ENCODE data around the gene POLD1.

POLD1 gene

GRCh38 chr19:50399368-50399745, 15.2 kb downstream of the POLD1 start:
- H3K27ac Mint-ChIP-seq, result no peak overlapping the region
- ATAC-seq, result no peak
- peaks cover 45% of the 10 kb centered on the region for H3K36me3 Mint-ChIP-seq

GRCh38 chr19:50401605-50402450, 17.7 kb downstream of the POLD1 start:
- Mint-ChIP-seq H3K27ac (no peak overlapping the region), H3K4me1 (no peaks in the 10 kb centered on the region), H3K27me3 (no peaks in the 10 kb centered on the region), H3K36me3 (peaks cover 60% of the 10 kb centered on the region), H3K9me3 (no peaks in the 10 kb centered on the region), H3K4me3 (no peak overlapping the region)
- ATAC-seq, result no peak

More at GRCh38 chr19:50399368-50399745, 15.2 kb downstream of the POLD1 start:
- H3K9me3 Mint-ChIP-seq, result no peaks in the 10 kb centered on the region
- no peaks in the 10 kb centered on the region for H3K4me1 Mint-ChIP-seq
- H3K4me3 Mint-ChIP-seq, result no peak overlapping the region
- no peaks in the 10 kb centered on the region for H3K27me3 Mint-ChIP-seq

- Mint-ChIP-seq H3K36me3 (peaks cover 64% of the 10 kb centered on the region), H3K27ac (no peak overlapping the region), H3K9me3 (no peaks in the 10 kb centered on the region)
These were observed 18.6 kb downstream of the POLD1 start for GRCh38 chr19:50402544-50403301.

GRCh38 chr19:50406156-50406820, 22.1 kb downstream of the POLD1 start:
- Mint-ChIP-seq H3K36me3 (peaks cover 65% of the 10 kb centered on the region), H3K9me3 (no peaks in the 10 kb centered on the region), H3K4me3 (no peak overlapping the region), H3K4me1 (no peaks in the 10 kb centered on the region), H3K27me3 (no peaks in the 10 kb centered on the region), H3K27ac (no peak overlapping the region)
- ATAC-seq, result no peak

More at GRCh38 chr19:50402544-50403301, 18.6 kb downstream of the POLD1 start:
- no peaks in the 10 kb centered on the region for H3K27me3 Mint-ChIP-seq
- no peak for ATAC-seq
- no peaks in the 10 kb centered on the region for H3K4me1 Mint-ChIP-seq
- H3K4me3 Mint-ChIP-seq, result no peak overlapping the region

GRCh38 chr19:50406829-50407228, 22.7 kb downstream of the POLD1 start:
- Mint-ChIP-seq H3K4me3 (no peak overlapping the region), H3K9me3 (no peaks in the 10 kb centered on the region), H3K4me1 (no peaks in the 10 kb centered on the region), H3K36me3 (peaks cover 64% of the 10 kb centered on the region), H3K27me3 (no peaks in the 10 kb centered on the region), H3K27ac (no peak overlapping the region)
- ATAC-seq, result no peak

- ATAC-seq, result no peak
- no peak overlapping the region for H3K27ac Mint-ChIP-seq
- no peaks in the 10 kb centered on the region for H3K27me3 Mint-ChIP-seq
- peaks cover 4% of the 10 kb centered on the region for H3K4me1 Mint-ChIP-seq
- H3K4me3 Mint-ChIP-seq, result no peak overlapping the region
- H3K9me3 Mint-ChIP-seq, result no peaks in the 10 kb centered on the region
- peaks cover 63% of the 10 kb centered on the region for H3K36me3 Mint-ChIP-seq
These were observed 25.2 kb downstream of the POLD1 start for GRCh38 chr19:50409347-50409746.

- peaks cover 62% of the 10 kb centered on the region for H3K36me3 Mint-ChIP-seq
- no peak for ATAC-seq
- no peak overlapping the region for H3K4me3 Mint-ChIP-seq
- no peak overlapping the region for H3K27ac Mint-ChIP-seq
- no peaks in the 10 kb centered on the region for H3K27me3 Mint-ChIP-seq
- H3K9me3 Mint-ChIP-seq, result no peaks in the 10 kb centered on the region
- peaks cover 12% of the 10 kb centered on the region for H3K4me1 Mint-ChIP-seq
These were observed 26.0 kb downstream of the POLD1 start for GRCh38 chr19:50410109-50410508.

GRCh38 chr19:50412419-50412818, 28.3 kb downstream of the POLD1 start:
- no peak for ATAC-seq
- Mint-ChIP-seq H3K4me1 (peaks cover 34% of the 10 kb centered on the region), H3K9me3 (no peaks in the 10 kb centered on the region), H3K4me3 (no peak overlapping the region), H3K27ac (no peak overlapping the region), H3K27me3 (no peaks in the 10 kb centered on the region), H3K36me3 (peaks cover 39% of the 10 kb centered on the region)

GRCh38 chr19:50413096-50413495, 28.9 kb downstream of the POLD1 start:
- Mint-ChIP-seq H3K27me3 (no peaks in the 10 kb centered on the region), H3K9me3 (no peaks in the 10 kb centered on the region), H3K4me3 (no peak overlapping the region), H3K27ac (no peak overlapping the region), H3K36me3 (peaks cover 39% of the 10 kb centered on the region), H3K4me1 (peaks cover 36% of the 10 kb centered on the region)
- ATAC-seq, result no peak

- Mint-ChIP-seq H3K4me1 (peaks cover 40% of the 10 kb centered on the region), H3K4me3 (no peak overlapping the region), H3K36me3 (peaks cover 38% of the 10 kb centered on the region), H3K9me3 (no peaks in the 10 kb centered on the region), H3K27me3 (no peaks in the 10 kb centered on the region), H3K27ac (no peak overlapping the region)
- ATAC-seq, result no peak
These were observed 29.4 kb downstream of the POLD1 start for GRCh38 chr19:50413531-50413930.

- Mint-ChIP-seq H3K4me1 (peaks cover 47% of the 10 kb centered on the region), H3K36me3 (peaks cover 40% of the 10 kb centered on the region), H3K4me3 (peak overlapping the region; percentile 74), H3K9me3 (no peaks in the 10 kb centered on the region), H3K27ac (peak overlapping the region; percentile 91), H3K27me3 (no peaks in the 10 kb centered on the region)
- peak; percentile 42 for ATAC-seq
These were observed 30.9 kb downstream of the POLD1 start for GRCh38 chr19:50414864-50415660.

- peak overlapping the region; percentile 91 for H3K27ac Mint-ChIP-seq
- H3K9me3 Mint-ChIP-seq, result no peaks in the 10 kb centered on the region
- peak overlapping the region; percentile 74 for H3K4me3 Mint-ChIP-seq
- ATAC-seq, result peak; percentile 77
- no peaks in the 10 kb centered on the region for H3K27me3 Mint-ChIP-seq
- peaks cover 42% of the 10 kb centered on the region for H3K36me3 Mint-ChIP-seq
- peaks cover 53% of the 10 kb centered on the region for H3K4me1 Mint-ChIP-seq
These were observed 31.5 kb downstream of the POLD1 start for GRCh38 chr19:50415661-50416033.

- Mint-ChIP-seq H3K4me1 (peaks cover 60% of the 10 kb centered on the region), H3K36me3 (peaks cover 48% of the 10 kb centered on the region), H3K4me3 (peak overlapping the region; percentile 74), H3K9me3 (no peaks in the 10 kb centered on the region), H3K27me3 (no peaks in the 10 kb centered on the region), H3K27ac (peak overlapping the region; percentile 91)
- ATAC-seq, result no peak
These were observed 32.2 kb downstream of the POLD1 start for GRCh38 chr19:50416034-50416977.
